Body of pancreas (tissue), 4 donors: ENCODE measurements around the gene AGXT. TPM values are rescaled to one million over a fixed set of nuclear protein-coding genes. Genes with fewer than 3 reads are reported as not detected.

Source experiments
- ATAC-seq: fragments of 150-250 bp; one replicate; pipeline ENCODE4 v1.9.1; 2016
- DNase-seq, 4 donors: peaks; one replicate each; pipeline ENCODE4 v3.0.0-alpha.2; 2019
- H3K27ac ChIP-seq, 4 donors: fragments of 200-600 bp; sonication (generic); 1 replicate in 3 of 4; 2 replicates in 1 of 4; pipeline versions ENCODE4 v1.5.1 to v1.6.1; 2016 to 2019; ENCODE audit warnings: mild to moderate bottlenecking in 1 of 4, mixed read lengths in 1 of 4, moderate library complexity in 1 of 4
- H3K27me3 ChIP-seq, 2 donors: fragments of 200-600 bp; sonication (generic); one replicate each; pipeline ENCODE4 v1.6.0; 2016; ENCODE audit warnings: mild to moderate bottlenecking in 1 of 2
- H3K36me3 ChIP-seq, 2 donors: fragments of 200-600 bp; sonication (generic); replicated peaks in 1 of 2; 2 replicates each; pipeline ENCODE4 v1.5.1; 2016; ENCODE audit warnings: low read depth in 2 of 2; ENCODE audit not compliant: insufficient read depth in 1 of 2
- H3K4me1 ChIP-seq: fragments of 200-600 bp; sonication (generic); one replicate; pipeline ENCODE4 v1.6.0; 2016
- H3K4me3 ChIP-seq, 2 donors: fragments of 200-600 bp; sonication (generic); 1 replicate in 1 of 2; 2 replicates in 1 of 2; pipeline ENCODE4 v1.5.1; 2016 to 2019
- H3K9me3 ChIP-seq, 3 donors: fragments of 200-600 bp; sonication (generic); 1 replicate in 2 of 3; 2 replicates in 1 of 3; pipeline ENCODE4 v1.5.1; 2016
- CTCF ChIP-seq, 7 experiments: fragments of 450-650 bp in 4 of 7; fragments of 200-600 bp in 3 of 7; sonication (generic) in 3 of 7; IDR thresholded peaks; one replicate each; pipeline ENCODE4 v1.5.1; 2016 to 2019; ENCODE audit warnings: antibody characterized with exemption in 7 of 7
- POLR2A ChIP-seq, 3 donors: fragments of 450-650 bp; IDR thresholded peaks; one replicate each; pipeline ENCODE4 v1.6.1; 2016; ENCODE audit warnings: antibody characterized with exemption in 3 of 3, mild to moderate bottlenecking in 2 of 3
- WGBS, 2 donors: methylation state at CpG; one replicate each; pipeline ENCODE4 v1.1.5; 2017; 5-methylcytosine and 5-hydroxymethylcytosine counted together
- intact Hi-C: fragments of 100-400 bp; cut with DNase I; formaldehyde crosslinking; loops from one replicate; pipeline ENCODE4 v1.15.1; 2023
- total RNA-seq, 2 donors: library from RNA; depleted of rRNA; stranded (reverse); fragments of >200 nt; gene quantifications; one replicate each; pipeline ENCODE4 v1.1.0, GENCODE V29; 2016

AGXT gene
- total RNA-seq, 2 donors from 2014 or later, result 1.6 TPM; not detected in 1

GRCh38 chr2:240871071-240871958 lies 2.7 kb downstream of the AGXT start:
- no peaks in the 10 kb centered on the region for H3K27me3 ChIP-seq
- DNase-seq, result no peak

GRCh38 chr2:240872317-240873097 lies 3.9 kb downstream of the AGXT start:
- 85 to 86% methylated on average over 12 to 16 of the region's 17 CpGs for WGBS, 2 donors
- H3K27ac ChIP-seq, result no peak overlapping the region
- no peaks in the 10 kb centered on the region for H3K27me3 ChIP-seq
- no peak overlapping the region for H3K4me3 ChIP-seq
- ATAC-seq, result no peak
- H3K36me3 ChIP-seq, result no peaks in the 10 kb centered on the region
- no peaks in the 10 kb centered on the region for H3K4me1 ChIP-seq
- DNase-seq, result no peak
- no peak for TF ChIP-seq POLR2A (IDR thresholded peaks at IDR 0.05)
- TF ChIP-seq CTCF (IDR thresholded peaks at IDR 0.05), result no peak
- intact Hi-C loops, result no loop called here
- no peaks in the 10 kb centered on the region for H3K9me3 ChIP-seq

More at GRCh38 chr2:240871071-240871958, 2.7 kb downstream of the AGXT start:
- TF ChIP-seq POLR2A (IDR thresholded peaks at IDR 0.05) (no peak), CTCF (IDR thresholded peaks at IDR 0.05) (no peak)
- H3K4me1 ChIP-seq, result no peaks in the 10 kb centered on the region
- WGBS, 2 donors, result 77 to 83% methylated on average over 7 to 15 of the region's 16 CpGs
- no peaks in the 10 kb centered on the region for H3K9me3 ChIP-seq
- ATAC-seq, result no peak
- no peak overlapping the region for H3K4me3 ChIP-seq
- intact Hi-C loops, result no loop called here
- no peaks in the 10 kb centered on the region for H3K36me3 ChIP-seq
- H3K27ac ChIP-seq, result no peak overlapping the region

GRCh38 chr2:240873098-240873788 lies 4.6 kb downstream of the AGXT start:
- DNase-seq (no peak), ATAC-seq (no peak)
- 86 to 90% methylated on average over 7 to 20 of the region's 21 CpGs for whole genome bisulfite sequencing, 2 donors
- H3K36me3 ChIP-seq, result no peaks in the 10 kb centered on the region
- H3K27ac ChIP-seq, result no peak overlapping the region
- no peak for TF ChIP-seq POLR2A (IDR thresholded peaks at IDR 0.05)
- H3K9me3 ChIP-seq, result no peaks in the 10 kb centered on the region
- intact Hi-C loops, result no loop called here
- H3K27me3 ChIP-seq, result no peaks in the 10 kb centered on the region
- no peak overlapping the region for H3K4me3 ChIP-seq
- no peaks in the 10 kb centered on the region for H3K4me1 ChIP-seq

GRCh38 chr2:240873805-240874714 lies 5.4 kb downstream of the AGXT start:
- intact Hi-C loops, result no loop called here
- Histone ChIP-seq H3K36me3 (no peaks in the 10 kb centered on the region), H3K9me3 (no peaks in the 10 kb centered on the region), H3K27me3 (no peaks in the 10 kb centered on the region), H3K4me3 (no peak overlapping the region), H3K27ac (no peak overlapping the region), H3K4me1 (no peaks in the 10 kb centered on the region)
- no peak for TF ChIP-seq POLR2A (IDR thresholded peaks at IDR 0.05)
- no peak for TF ChIP-seq CTCF (IDR thresholded peaks at IDR 0.05)
- DNase-seq (peak in 2 of 4 donors; percentile 23 to 37), ATAC-seq (no peak)
- 66 to 79% methylated on average over 6 to 32 of the region's 33 CpGs for WGBS, 2 donors
